ENCODE results near the gene ANKRD22.

The ANKRD22 gene

DNA sequence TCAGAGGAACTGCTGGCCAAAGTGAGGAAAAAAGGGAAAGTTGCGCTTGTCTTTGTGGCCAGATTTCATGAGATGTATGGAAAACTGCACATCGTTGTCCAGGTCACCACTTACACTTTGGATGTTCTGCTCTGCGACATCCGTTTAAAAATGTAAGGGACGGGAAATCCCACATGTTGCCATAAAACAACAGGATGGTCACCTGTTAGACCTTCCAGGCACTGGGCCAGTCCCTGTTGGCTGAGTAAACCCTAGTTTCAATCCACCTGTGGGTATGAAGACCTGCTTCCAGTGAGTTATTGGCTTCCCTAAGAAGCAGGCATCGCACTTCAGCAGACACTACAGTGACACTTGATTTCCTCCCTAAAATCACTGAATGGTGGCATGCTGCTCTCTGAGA, 25.7 kb upstream of the ANKRD22 start:
- H3K27ac ChIP-seq (ENCODE audit: low read depth, low read length, severe bottlenecking) = no peak overlapping the region
- H3K4me3 ChIP-seq (ENCODE audit: extremely low read depth, insufficient read depth, low read length, poor library complexity, severe bottlenecking) = no peak overlapping the region
- no peaks in the 10 kb centered on the region for H3K9me3 ChIP-seq (ENCODE audit: control insufficient read depth, low read length)
- H3K4me1 ChIP-seq (ENCODE audit: control insufficient read depth, insufficient read depth, low read length, poor library complexity, severe bottlenecking) = peaks cover 11% of the 10 kb centered on the region
- no peaks in the 10 kb centered on the region for H3K36me3 ChIP-seq (ENCODE audit: control insufficient read depth, insufficient read depth, low read length)
- 93 to 94% methylated on average over 4 to 6 of the region's 6 CpGs for WGBS, 2 experiments (ENCODE audit: insufficient coverage in 2 of 2)

- no peak overlapping the region for H3K4me3 ChIP-seq (ENCODE audit: extremely low read depth, insufficient read depth, low read length, poor library complexity, severe bottlenecking)
- H3K27ac ChIP-seq (ENCODE audit: low read depth, low read length, severe bottlenecking) = no peak overlapping the region
- no peaks in the 10 kb centered on the region for H3K36me3 ChIP-seq (ENCODE audit: control insufficient read depth, insufficient read depth, low read length)
- no peaks in the 10 kb centered on the region for H3K4me1 ChIP-seq (ENCODE audit: control insufficient read depth, insufficient read depth, low read length, poor library complexity, severe bottlenecking)
- no peaks in the 10 kb centered on the region for H3K9me3 ChIP-seq (ENCODE audit: control insufficient read depth, low read length)
Measured at GRCh38 chr10:88875081-88875480, 23.4 kb upstream of the ANKRD22 start.

GRCh38 chr10:88874281-88874680, 22.6 kb upstream of the ANKRD22 start:
- Histone ChIP-seq H3K4me1 (ENCODE audit: control insufficient read depth, insufficient read depth, low read length, poor library complexity, severe bottlenecking) (no peaks in the 10 kb centered on the region), H3K27ac (ENCODE audit: low read depth, low read length, severe bottlenecking) (no peak overlapping the region), H3K36me3 (ENCODE audit: control insufficient read depth, insufficient read depth, low read length) (no peaks in the 10 kb centered on the region), H3K4me3 (ENCODE audit: extremely low read depth, insufficient read depth, low read length, poor library complexity, severe bottlenecking) (no peak overlapping the region), H3K9me3 (ENCODE audit: control insufficient read depth, low read length) (no peaks in the 10 kb centered on the region)
- WGBS, 2 experiments (ENCODE audit: insufficient coverage in 2 of 2) = 100% methylated on average over 1 of the region's 2 CpGs; no CpG with 5 or more reads in 1 of the 2 experiments

GRCh38 chr10:88873757-88874156, 22.1 kb upstream of the ANKRD22 start:
- Histone ChIP-seq H3K36me3 (ENCODE audit: control insufficient read depth, insufficient read depth, low read length) (no peaks in the 10 kb centered on the region), H3K4me3 (ENCODE audit: extremely low read depth, insufficient read depth, low read length, poor library complexity, severe bottlenecking) (no peak overlapping the region), H3K4me1 (ENCODE audit: control insufficient read depth, insufficient read depth, low read length, poor library complexity, severe bottlenecking) (no peaks in the 10 kb centered on the region), H3K27ac (ENCODE audit: low read depth, low read length, severe bottlenecking) (no peak overlapping the region), H3K9me3 (ENCODE audit: control insufficient read depth, low read length) (no peaks in the 10 kb centered on the region)
- WGBS, 2 experiments (ENCODE audit: insufficient coverage in 2 of 2) = no CpG with 5 or more reads among the region's 2 CpGs

DNA sequence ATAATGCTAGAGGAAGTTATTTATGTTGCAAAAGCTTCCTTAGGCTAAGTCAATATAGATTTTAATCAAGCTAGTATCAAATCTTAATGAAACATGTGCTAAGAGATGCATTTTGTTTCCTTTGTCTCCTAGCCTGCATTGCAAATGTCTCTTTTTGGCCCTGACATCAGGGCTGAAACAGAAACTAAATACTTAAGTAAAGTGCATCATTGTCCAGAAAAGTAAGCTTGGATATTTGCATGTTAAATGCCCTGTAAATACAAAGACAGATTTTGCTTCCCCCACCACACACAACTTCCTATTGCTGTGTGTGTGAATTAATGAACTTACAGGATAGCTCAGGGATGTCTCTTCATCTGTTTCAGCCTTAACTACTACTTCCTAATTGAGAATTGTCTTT, 18.4 kb upstream of the ANKRD22 start:
- Histone ChIP-seq H3K36me3 (ENCODE audit: control insufficient read depth, insufficient read depth, low read length) (no peaks in the 10 kb centered on the region), H3K27ac (ENCODE audit: low read depth, low read length, severe bottlenecking) (no peak overlapping the region), H3K9me3 (ENCODE audit: control insufficient read depth, low read length) (no peaks in the 10 kb centered on the region), H3K4me1 (ENCODE audit: control insufficient read depth, insufficient read depth, low read length, poor library complexity, severe bottlenecking) (no peaks in the 10 kb centered on the region), H3K4me3 (ENCODE audit: extremely low read depth, insufficient read depth, low read length, poor library complexity, severe bottlenecking) (no peak overlapping the region)

GRCh38 chr10:88866454-88866853, 14.8 kb upstream of the ANKRD22 start:
- Histone ChIP-seq H3K4me1 (ENCODE audit: control insufficient read depth, insufficient read depth, low read length, poor library complexity, severe bottlenecking) (no peaks in the 10 kb centered on the region), H3K9me3 (ENCODE audit: control insufficient read depth, low read length) (no peaks in the 10 kb centered on the region), H3K4me3 (ENCODE audit: extremely low read depth, insufficient read depth, low read length, poor library complexity, severe bottlenecking) (no peak overlapping the region), H3K27ac (ENCODE audit: low read depth, low read length, severe bottlenecking) (no peak overlapping the region), H3K36me3 (ENCODE audit: control insufficient read depth, insufficient read depth, low read length) (no peaks in the 10 kb centered on the region)
- WGBS, 2 experiments (ENCODE audit: insufficient coverage in 2 of 2) = 86 to 97% methylated on average over 2 of the region's 2 CpGs

DNA sequence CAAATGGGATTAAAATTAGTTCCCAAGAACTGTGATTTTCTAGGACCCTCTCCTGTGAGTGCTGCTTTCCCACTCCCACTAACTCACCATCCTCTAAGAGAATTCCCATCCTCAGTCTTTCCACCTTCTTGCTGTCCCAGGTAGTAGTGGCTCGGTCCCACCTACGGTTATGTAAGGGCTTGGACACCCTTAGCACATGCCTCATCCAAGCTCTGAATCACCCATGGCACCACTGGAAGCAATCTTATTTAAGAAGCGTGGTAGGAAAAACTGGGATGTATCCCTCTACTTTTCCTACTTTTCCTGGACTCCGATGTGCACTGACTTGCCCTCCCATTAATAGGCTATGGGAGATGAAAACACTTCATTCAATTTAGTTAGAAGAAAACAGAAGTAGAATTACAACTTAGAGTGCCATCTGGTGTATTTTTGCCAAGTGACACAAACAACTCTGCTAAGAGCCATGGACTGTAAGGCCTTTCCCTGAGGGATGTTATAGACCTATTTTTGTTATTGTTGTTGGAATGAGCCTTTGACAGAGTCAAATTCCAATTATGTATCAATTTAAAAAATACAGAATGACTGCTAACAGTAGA, 13.7 kb upstream of the ANKRD22 start:
- no peaks in the 10 kb centered on the region for H3K4me1 ChIP-seq (ENCODE audit: control insufficient read depth, insufficient read depth, low read length, poor library complexity, severe bottlenecking)
- no peaks in the 10 kb centered on the region for H3K9me3 ChIP-seq (ENCODE audit: control insufficient read depth, low read length)
- H3K36me3 ChIP-seq (ENCODE audit: control insufficient read depth, insufficient read depth, low read length) = no peaks in the 10 kb centered on the region
- no peak overlapping the region for H3K4me3 ChIP-seq (ENCODE audit: extremely low read depth, insufficient read depth, low read length, poor library complexity, severe bottlenecking)
- WGBS, 2 experiments (ENCODE audit: insufficient coverage in 2 of 2) = 60 to 100% methylated on average over 1 to 2 of the region's 4 CpGs
- H3K27ac ChIP-seq (ENCODE audit: low read depth, low read length, severe bottlenecking) = no peak overlapping the region

DNA sequence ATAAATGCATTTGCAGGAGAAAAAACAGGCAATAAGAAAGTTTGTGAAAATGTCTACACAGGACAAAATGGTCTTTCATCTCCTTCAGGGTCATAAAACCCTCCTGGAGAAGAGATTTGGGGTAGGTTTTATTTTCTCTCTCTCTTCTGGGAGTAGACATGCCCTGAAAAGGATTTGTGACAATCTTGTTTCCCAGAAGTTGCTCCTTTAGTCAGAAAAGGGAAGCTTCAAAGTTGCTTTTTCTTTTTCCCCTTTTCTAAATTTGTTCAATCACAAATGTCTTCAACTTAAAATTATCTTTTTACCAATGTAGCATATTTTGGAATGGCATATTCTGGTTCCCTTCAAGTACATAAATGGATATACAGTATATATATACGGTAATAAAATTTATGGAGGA, 9.4 kb upstream of the ANKRD22 start:
- no CpG with 5 or more reads among the region's 1 CpG for WGBS, 2 experiments (ENCODE audit: insufficient coverage in 2 of 2)
- no peak overlapping the region for H3K4me3 ChIP-seq (ENCODE audit: extremely low read depth, insufficient read depth, low read length, poor library complexity, severe bottlenecking)

GRCh38 chr10:88858491-88858890, 6.8 kb upstream of the ANKRD22 start:
- WGBS, 2 experiments (ENCODE audit: insufficient coverage in 2 of 2) = 80% methylated on average over 1 of the region's 2 CpGs; no CpG with 5 or more reads in 1 of the 2 experiments
- no peak overlapping the region for H3K27ac ChIP-seq (ENCODE audit: low read depth, low read length, severe bottlenecking)
- H3K4me3 ChIP-seq (ENCODE audit: extremely low read depth, insufficient read depth, low read length, poor library complexity, severe bottlenecking) = no peak overlapping the region
- no peaks in the 10 kb centered on the region for H3K9me3 ChIP-seq (ENCODE audit: control insufficient read depth, low read length)
- H3K4me1 ChIP-seq (ENCODE audit: control insufficient read depth, insufficient read depth, low read length, poor library complexity, severe bottlenecking) = no peaks in the 10 kb centered on the region
- no peaks in the 10 kb centered on the region for H3K36me3 ChIP-seq (ENCODE audit: control insufficient read depth, insufficient read depth, low read length)

More for the DNA sequence above, 9.4 kb upstream of the ANKRD22 start:
- H3K4me1 ChIP-seq (ENCODE audit: control insufficient read depth, insufficient read depth, low read length, poor library complexity, severe bottlenecking) = no peaks in the 10 kb centered on the region
- no peaks in the 10 kb centered on the region for H3K36me3 ChIP-seq (ENCODE audit: control insufficient read depth, insufficient read depth, low read length)
- H3K27ac ChIP-seq (ENCODE audit: low read depth, low read length, severe bottlenecking) = no peak overlapping the region
- no peaks in the 10 kb centered on the region for H3K9me3 ChIP-seq (ENCODE audit: control insufficient read depth, low read length)

- no peaks in the 10 kb centered on the region for H3K36me3 ChIP-seq (ENCODE audit: control insufficient read depth, insufficient read depth, low read length)
- H3K27ac ChIP-seq (ENCODE audit: low read depth, low read length, severe bottlenecking) = no peak overlapping the region
- no peaks in the 10 kb centered on the region for H3K9me3 ChIP-seq (ENCODE audit: control insufficient read depth, low read length)
- no peak overlapping the region for H3K4me3 ChIP-seq (ENCODE audit: extremely low read depth, insufficient read depth, low read length, poor library complexity, severe bottlenecking)
- H3K4me1 ChIP-seq (ENCODE audit: control insufficient read depth, insufficient read depth, low read length, poor library complexity, severe bottlenecking) = no peaks in the 10 kb centered on the region
Measured at GRCh38 chr10:88857831-88858230, 6.2 kb upstream of the ANKRD22 start.

DNA sequence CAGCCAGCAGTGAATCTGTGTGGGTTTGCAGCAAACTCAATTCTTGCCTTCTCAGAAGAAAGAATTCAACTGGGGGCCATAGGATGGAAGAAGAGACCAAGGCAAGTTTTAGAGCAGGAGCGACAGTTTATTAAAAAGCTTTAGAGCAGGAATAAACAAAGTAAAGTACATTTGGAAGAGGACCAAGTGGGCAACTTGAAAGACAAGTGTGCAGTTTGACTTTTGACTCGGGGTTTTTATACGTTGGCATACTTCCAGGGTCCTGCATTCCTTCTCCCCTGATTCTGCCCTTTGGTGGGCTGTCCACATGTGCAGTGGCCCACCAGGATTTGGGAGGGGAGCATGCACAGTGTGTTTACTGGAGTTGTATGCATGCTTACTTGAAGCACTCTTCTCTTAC, 3.0 kb upstream of the ANKRD22 start:
- Histone ChIP-seq H3K27ac (ENCODE audit: low read depth, low read length, severe bottlenecking) (no peak overlapping the region), H3K4me1 (ENCODE audit: control insufficient read depth, insufficient read depth, low read length, poor library complexity, severe bottlenecking) (no peaks in the 10 kb centered on the region), H3K4me3 (ENCODE audit: extremely low read depth, insufficient read depth, low read length, poor library complexity, severe bottlenecking) (no peak overlapping the region), H3K9me3 (ENCODE audit: control insufficient read depth, low read length) (no peaks in the 10 kb centered on the region), H3K36me3 (ENCODE audit: control insufficient read depth, insufficient read depth, low read length) (no peaks in the 10 kb centered on the region)
- WGBS, 2 experiments (ENCODE audit: insufficient coverage in 2 of 2) = 94 to 97% methylated on average over 2 to 3 of the region's 3 CpGs

Measured in mesodermal cell (in vitro differentiated cells).